HepG2 (cell line): ENCODE results near the gene RNASE13. TPM values are rescaled to one million over a fixed set of nuclear protein-coding genes. Genes with fewer than 3 reads are reported as not detected.

Source experiments
- BRCA1 ChIP-seq: sonication (generic); formaldehyde crosslinking; IDR thresholded peaks from 2 replicates; pipeline ENCODE4 v1.4.0; 2020; ENCODE audit warnings: missing genetic modification reagents
- CSRNP1 ChIP-seq: sonication (generic); formaldehyde crosslinking; IDR thresholded peaks from 2 replicates; pipeline ENCODE4 v1.8.1; 2023; ENCODE audit warnings: mild to moderate bottlenecking, missing genetic modification reagents
- FIP1L1 ChIP-seq: fragments of 200-400 bp; formaldehyde crosslinking; IDR thresholded peaks from 2 replicates; pipeline ENCODE4 v1.6.1; 2018; ENCODE audit warnings: low read depth, mild to moderate bottlenecking, low read length, moderate library complexity, borderline replicate concordance; ENCODE audit not compliant: insufficient read depth
- NRL ChIP-seq: sonication (generic); formaldehyde crosslinking; IDR thresholded peaks from 2 replicates; pipeline ENCODE4 v1.5.0; 2020; ENCODE audit warnings: missing genetic modification reagents, mild to moderate bottlenecking, moderate library complexity, borderline replicate concordance
- PLRG1 ChIP-seq: fragments of 450-650 bp; conservative IDR thresholded peaks from 2 replicates; pipeline ENCODE4 v1.6.1; 2016
- REXO4 ChIP-seq: sonication (generic); formaldehyde crosslinking; IDR thresholded peaks from 2 replicates; pipeline ENCODE4 v1.8.0; 2022; ENCODE audit warnings: missing genetic modification reagents, mild to moderate bottlenecking, borderline replicate concordance
- SIN3A ChIP-seq: IDR thresholded peaks from 2 replicates; pipeline ENCODE4 v1.6.1; 2011; ENCODE audit warnings: low read depth, mild to moderate bottlenecking, control low read depth, low read length, borderline replicate concordance
- XRCC5 ChIP-seq: fragments of 200-400 bp; formaldehyde crosslinking; optimal IDR thresholded peaks from 2 replicates; pipeline ENCODE3; 2017; ENCODE audit warnings: mild to moderate bottlenecking, low read length
- ZBTB10 ChIP-seq: sonication (generic); formaldehyde crosslinking; IDR thresholded peaks from 2 replicates; pipeline ENCODE4 v1.4.0; 2020; ENCODE audit warnings: missing genetic modification reagents, borderline replicate concordance
- ZNF18 ChIP-seq: sonication (generic); formaldehyde crosslinking; IDR thresholded peaks from 2 replicates; pipeline ENCODE4 v1.8.0; 2022; ENCODE audit warnings: mild to moderate bottlenecking, missing genetic modification reagents; ENCODE audit not compliant: insufficient replicate concordance
- ZNF256 ChIP-seq: sonication (generic); formaldehyde crosslinking; conservative IDR thresholded peaks from 2 replicates; pipeline ENCODE4 v1.4.0; 2020; ENCODE audit warnings: missing genetic modification reagents
- ZNF275 ChIP-seq: sonication (generic); formaldehyde crosslinking; IDR thresholded peaks from 2 replicates; pipeline ENCODE4 v1.8.0; 2022; ENCODE audit warnings: missing genetic modification reagents, mild to moderate bottlenecking, inconsistent platforms, borderline replicate concordance
- ZNF441 ChIP-seq: sonication (generic); formaldehyde crosslinking; IDR thresholded peaks from 2 replicates; pipeline ENCODE4 v1.7.0; 2021; ENCODE audit warnings: missing genetic modification reagents, borderline replicate concordance
- ZNF607 ChIP-seq: sonication (generic); formaldehyde crosslinking; IDR thresholded peaks from 2 replicates; pipeline ENCODE4 v1.5.1; 2020; ENCODE audit warnings: missing genetic modification reagents, mild to moderate bottlenecking, borderline replicate concordance
- ZNF614 ChIP-seq: IDR thresholded peaks from 2 replicates; pipeline ENCODE4 v1.6.1; 2018; ENCODE audit warnings: missing biosample characterization, missing genetic modification reagents, inconsistent platforms, borderline replicate concordance
- ZNF747 ChIP-seq: sonication (generic); formaldehyde crosslinking; IDR thresholded peaks from 2 replicates; pipeline ENCODE4 v1.8.1; 2023; ENCODE audit warnings: missing genetic modification reagents, mild to moderate bottlenecking, borderline replicate concordance
- ZNF770 ChIP-seq: sonication (generic); formaldehyde crosslinking; IDR thresholded peaks from 2 replicates; pipeline ENCODE4 v1.5.0; 2020; ENCODE audit warnings: mild to moderate bottlenecking, missing genetic modification reagents
- polyA plus RNA-seq, 8 experiments: library from polyadenylated mRNA; depleted of rRNA in 3 of 8; stranded (reverse) in 7 of 8; unstranded in 1 of 8; fragments of >200 nt; fragmentation: Illumina TruSeq in 4 of 8; extraction: Trizol in 4 of 8; gene quantifications; 2 replicates each; pipeline versions ENCODE4 v1.2.1 to v1.2.3, GENCODE V29; 2011 to 2016; ENCODE audit warnings: low read depth in 4 of 8, missing spikeins in 1 of 8, mixed read lengths in 1 of 8; ENCODE audit not compliant: insufficient read depth in 1 of 8
- total RNA-seq, 5 experiments: library from RNA; depleted of rRNA; stranded (reverse); fragments of >200 nt; fragmentation: Illumina TruSeq; extraction: Trizol; gene quantifications; 2 replicates each; pipeline ENCODE4 v1.2.3, GENCODE V29; 2016; ENCODE audit warnings: low read depth in 1 of 5

RNASE13 gene
- total and polyA plus RNA-seq, 2 of the 13 experiments (the other 11 are each of a cell fraction or from before 2014, with no cell fraction given) = 1.0 TPM; not detected in 1

- TF ChIP-seq NRL (CRISPR knock-in tag) = peak; percentile 66; the same call in 1 of the 2 replicates
- peak; percentile 58; the same call in 1 of the 2 replicates for TF ChIP-seq SIN3A
- no peak for TF ChIP-seq FIP1L1
- no peak; the same call in 1 of the 2 replicates for TF ChIP-seq ZNF607
- TF ChIP-seq CSRNP1 (CRISPR knock-in tag) = peak; percentile 84; the same call in 1 of the 2 replicates
- peak; percentile 88 for TF ChIP-seq ZNF441 (CRISPR knock-in tag)
- no peak for TF ChIP-seq ZNF18 (CRISPR knock-in tag)
- no peak for TF ChIP-seq PLRG1
- no peak for TF ChIP-seq ZNF275 (CRISPR knock-in tag)
- TF ChIP-seq ZNF614 = no peak
- no peak; the same call in 1 of the 2 replicates for TF ChIP-seq REXO4 (CRISPR knock-in tag)
- 0 out of 2 replicates have a peak, but pooled peaks have one; percentile 78 for TF ChIP-seq BRCA1 (CRISPR knock-in tag)
- peak; percentile 8 for TF ChIP-seq XRCC5
- 0 out of 2 replicates have a peak, but pooled peaks have one; percentile 85 for TF ChIP-seq ZNF747 (CRISPR knock-in tag)
- TF ChIP-seq ZNF256 (CRISPR knock-in tag) = 0 out of 2 replicates have a peak, but pooled peaks have one; percentile 65
- TF ChIP-seq ZBTB10 (CRISPR knock-in tag) = peak; percentile 35; the same call in 1 of the 2 replicates
- peak; percentile 51 for TF ChIP-seq ZNF770 (CRISPR knock-in tag)
Measured at GRCh38 chr14:21024585-21025370, 9.8 kb downstream of the RNASE13 start, which contains the start of gene NDRG2 (continued).
